Thyroid gland (tissue), 4 donors: ENCODE data around the gene IRF5. TPM values are rescaled to one million over a fixed set of nuclear protein-coding genes. Genes with fewer than 3 reads are reported as not detected.

Experiments used
- DNase-seq, 2 donors: peaks; one replicate each; pipeline ENCODE4 v3.0.0-alpha.2; 2019
- H3K27ac ChIP-seq, 3 donors: fragments of 200-600 bp; sonication (generic); 1 replicate in 2 of 3; 2 replicates in 1 of 3; pipeline ENCODE4 v1.5.1; 2016 to 2019; ENCODE audit warnings: mild to moderate bottlenecking in 1 of 3, moderate library complexity in 1 of 3
- H3K27me3 ChIP-seq: fragments of 200-600 bp; sonication (generic); one replicate; pipeline ENCODE4 v1.5.1; 2019
- H3K36me3 ChIP-seq, 2 donors: fragments of 200-600 bp; sonication (generic); one replicate each; pipeline ENCODE4 v1.5.1; 2016 to 2019
- H3K4me1 ChIP-seq, 2 donors: fragments of 200-600 bp; sonication (generic); one replicate each; pipeline ENCODE4 v1.5.1; 2017 to 2019
- H3K4me3 ChIP-seq, 3 donors: fragments of 200-600 bp; sonication (generic); replicated peaks in 1 of 3; 1 replicate in 2 of 3; 2 replicates in 1 of 3; pipeline ENCODE4 v1.5.1; 2016; ENCODE audit warnings: mild to moderate bottlenecking in 1 of 3
- H3K9me3 ChIP-seq: fragments of 200-600 bp; sonication (generic); one replicate; pipeline ENCODE4 v1.5.1; 2017
- POLR2A ChIP-seq, 2 donors: fragments of 450-650 bp; IDR thresholded peaks; one replicate each; pipeline ENCODE4 v1.6.1; 2017; ENCODE audit warnings: antibody characterized with exemption in 2 of 2, mild to moderate bottlenecking in 2 of 2, moderate library complexity in 1 of 2
- WGBS, 2 donors: methylation state at CpG; one replicate each; pipeline ENCODE4 v1.1.5; 2017; 5-methylcytosine and 5-hydroxymethylcytosine counted together
- intact Hi-C: fragments of 100-400 bp; cut with DNase I; formaldehyde crosslinking; loops from one replicate; pipeline ENCODE4 v1.15.1; 2023
- total RNA-seq, 4 donors: library from RNA; depleted of rRNA; stranded (reverse); fragments of >200 nt; gene quantifications; one replicate each; pipeline ENCODE4 v1.2.3, GENCODE V29; 2016
- TF ChIP-seq, protein P1 (sequence below), 6 experiments: fragments of 200-600 bp in 3 of 6; fragments of 450-650 bp in 3 of 6; sonication (generic) in 3 of 6; IDR thresholded peaks; one replicate each; pipeline ENCODE4 v1.5.1; 2016 to 2019; ENCODE audit warnings: antibody characterized with exemption in 6 of 6, mild to moderate bottlenecking in 2 of 6, inconsistent platforms in 1 of 6, moderate library complexity in 1 of 6

IRF5 gene
- total RNA-seq, 4 donors from 2014 or later = 3.7 to 6.0 (median 4.9) TPM

- Histone ChIP-seq H3K36me3 (no peaks in the 10 kb centered on the region), H3K4me3 (no peak overlapping the region), H3K4me1 (peaks cover 6 to 18% of the 10 kb centered on the region in 2 donors), H3K27ac (no peak overlapping the region), H3K27me3 (peaks cover 12% of the 10 kb centered on the region), H3K9me3 (no peaks in the 10 kb centered on the region)
- intact Hi-C loops = no loop called here
- no peak for DNase-seq
- 3 to 15% methylated on average over 22 to 27 of the region's 34 CpGs for WGBS, 2 donors
- TF ChIP-seq POLR2A (IDR thresholded peaks at IDR 0.05) = no peak
- TF ChIP-seq, protein P1, sequence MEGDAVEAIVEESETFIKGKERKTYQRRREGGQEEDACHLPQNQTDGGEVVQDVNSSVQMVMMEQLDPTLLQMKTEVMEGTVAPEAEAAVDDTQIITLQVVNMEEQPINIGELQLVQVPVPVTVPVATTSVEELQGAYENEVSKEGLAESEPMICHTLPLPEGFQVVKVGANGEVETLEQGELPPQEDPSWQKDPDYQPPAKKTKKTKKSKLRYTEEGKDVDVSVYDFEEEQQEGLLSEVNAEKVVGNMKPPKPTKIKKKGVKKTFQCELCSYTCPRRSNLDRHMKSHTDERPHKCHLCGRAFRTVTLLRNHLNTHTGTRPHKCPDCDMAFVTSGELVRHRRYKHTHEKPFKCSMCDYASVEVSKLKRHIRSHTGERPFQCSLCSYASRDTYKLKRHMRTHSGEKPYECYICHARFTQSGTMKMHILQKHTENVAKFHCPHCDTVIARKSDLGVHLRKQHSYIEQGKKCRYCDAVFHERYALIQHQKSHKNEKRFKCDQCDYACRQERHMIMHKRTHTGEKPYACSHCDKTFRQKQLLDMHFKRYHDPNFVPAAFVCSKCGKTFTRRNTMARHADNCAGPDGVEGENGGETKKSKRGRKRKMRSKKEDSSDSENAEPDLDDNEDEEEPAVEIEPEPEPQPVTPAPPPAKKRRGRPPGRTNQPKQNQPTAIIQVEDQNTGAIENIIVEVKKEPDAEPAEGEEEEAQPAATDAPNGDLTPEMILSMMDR (IDR thresholded peaks at IDR 0.05) = no peak
These were observed 22.4 kb upstream of the IRF5 start for GRCh38 chr7:128915271-128915819.

DNA sequence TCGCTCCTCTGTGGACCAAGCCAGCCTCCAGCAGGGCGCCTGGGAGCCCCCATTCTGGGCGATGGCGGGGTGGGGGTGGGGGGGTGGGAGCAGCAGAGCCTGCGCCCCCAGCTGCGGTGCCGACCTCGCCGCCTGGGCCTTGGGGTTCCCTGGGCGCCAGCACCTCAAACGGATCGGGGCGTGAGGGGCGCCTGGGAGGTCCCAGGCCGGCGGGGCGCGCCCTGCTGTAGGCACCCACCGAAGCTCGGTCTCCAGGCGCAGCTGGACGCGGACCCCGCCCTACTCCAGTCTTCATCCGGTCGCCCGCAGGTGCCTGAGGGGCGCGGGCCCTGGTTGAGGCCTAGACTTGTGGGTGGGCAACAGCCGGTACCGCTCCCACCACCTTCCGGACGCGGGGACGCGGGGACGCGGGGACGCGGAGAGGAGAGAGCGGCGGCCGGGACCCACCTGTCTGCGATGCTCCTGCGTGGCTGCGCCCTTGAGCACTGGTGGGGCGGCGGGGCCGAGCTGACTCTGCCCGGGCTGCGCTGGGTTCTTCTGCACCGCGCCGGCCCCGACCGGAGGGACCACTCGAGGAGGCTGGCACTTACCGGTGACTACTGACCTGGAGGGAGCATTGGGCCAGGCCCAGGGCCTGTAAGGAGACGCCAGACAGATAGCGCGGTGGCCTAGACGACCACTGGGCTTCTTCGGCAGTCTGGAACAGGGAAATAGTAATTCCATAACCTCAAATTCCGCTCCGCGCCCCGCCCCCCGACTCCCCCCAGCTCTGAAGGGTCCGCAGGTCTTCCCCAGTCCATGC, 21.7 kb upstream of the IRF5 start:
- WGBS, 2 donors = 48 to 69% methylated on average over 10 to 17 of the region's 69 CpGs
- TF ChIP-seq, protein P1 (IDR thresholded peaks at IDR 0.05) = no peak
- no peak for TF ChIP-seq POLR2A (IDR thresholded peaks at IDR 0.05)
- intact Hi-C loops = no loop called here
- peaks cover 11% of the 10 kb centered on the region for H3K27me3 ChIP-seq
- H3K4me1 ChIP-seq = peaks cover 6 to 13% of the 10 kb centered on the region in 2 donors
- no peak overlapping the region for H3K4me3 ChIP-seq
- no peak for DNase-seq
- H3K36me3 ChIP-seq = no peaks in the 10 kb centered on the region
- no peaks in the 10 kb centered on the region for H3K9me3 ChIP-seq
- H3K27ac ChIP-seq = no peak overlapping the region

- Histone ChIP-seq H3K9me3 (no peaks in the 10 kb centered on the region), H3K4me1 (peaks cover 6 to 13% of the 10 kb centered on the region in 2 donors), H3K4me3 (no peak overlapping the region), H3K27ac (no peak overlapping the region), H3K27me3 (peaks cover 11% of the 10 kb centered on the region), H3K36me3 (no peaks in the 10 kb centered on the region)
- WGBS, 2 donors = 88 to 95% methylated on average over 7 of the region's 7 CpGs
- no peak for DNase-seq
- intact Hi-C loops = no loop called here
- TF ChIP-seq POLR2A (IDR thresholded peaks at IDR 0.05) = no peak
- TF ChIP-seq, protein P1 (IDR thresholded peaks at IDR 0.05) = no peak
These were observed 21.1 kb upstream of the IRF5 start for GRCh38 chr7:128916643-128916915.

GRCh38 chr7:128917122-128917521, 20.6 kb upstream of the IRF5 start:
- H3K27me3 ChIP-seq = peaks cover 11% of the 10 kb centered on the region
- no peak overlapping the region for H3K27ac ChIP-seq
- intact Hi-C loops = no loop called here
- H3K4me3 ChIP-seq = no peak overlapping the region
- no peaks in the 10 kb centered on the region for H3K36me3 ChIP-seq
- TF ChIP-seq, protein P1 (IDR thresholded peaks at IDR 0.05) = no peak
- TF ChIP-seq POLR2A (IDR thresholded peaks at IDR 0.05) = no peak
- H3K9me3 ChIP-seq = no peaks in the 10 kb centered on the region
- DNase-seq = no peak
- peaks cover 6 to 13% of the 10 kb centered on the region in 2 donors for H3K4me1 ChIP-seq
- no CpG with 5 or more reads among the region's 2 CpGs for WGBS, 2 donors

DNA sequence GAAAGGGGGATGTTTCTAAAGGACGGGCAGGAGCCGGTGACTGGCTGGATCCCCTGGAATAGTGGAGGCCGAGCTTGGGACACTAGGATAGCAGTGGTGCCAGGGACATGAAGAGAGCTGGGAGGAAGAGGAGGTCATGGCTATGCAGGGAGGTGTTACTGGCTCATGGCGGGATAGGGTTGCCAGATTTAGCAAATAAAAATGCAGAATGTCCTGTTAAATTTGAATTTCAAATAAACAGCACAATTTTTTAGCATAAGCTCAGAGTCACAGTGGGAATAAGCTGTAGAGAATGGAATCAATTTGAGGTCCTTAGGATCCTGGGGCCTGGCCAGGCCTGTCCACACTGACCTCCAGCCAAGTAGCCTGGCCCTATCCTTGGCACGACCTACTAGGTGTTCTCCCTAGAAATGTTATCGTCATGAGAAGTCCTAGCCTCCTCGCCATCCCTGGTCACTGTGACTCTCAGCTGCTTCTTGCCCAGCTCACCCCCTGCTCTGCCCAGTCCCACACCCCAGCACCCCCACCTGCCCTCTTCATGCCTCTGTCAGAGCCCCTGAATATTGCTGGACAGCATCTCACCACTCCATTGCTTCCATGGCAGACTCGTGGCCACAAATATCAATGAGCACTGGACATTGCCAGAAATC, 19.6 kb upstream of the IRF5 start:
- Histone ChIP-seq H3K9me3 (no peaks in the 10 kb centered on the region), H3K27me3 (peaks cover 11% of the 10 kb centered on the region), H3K4me3 (no peak overlapping the region), H3K36me3 (no peaks in the 10 kb centered on the region), H3K27ac (no peak overlapping the region), H3K4me1 (peaks cover 6 to 13% of the 10 kb centered on the region in 2 donors)
- TF ChIP-seq, protein P1 (IDR thresholded peaks at IDR 0.05) = no peak
- TF ChIP-seq POLR2A (IDR thresholded peaks at IDR 0.05) = no peak
- intact Hi-C loops = no loop called here
- no peak for DNase-seq
- 85 to 89% methylated on average over 8 of the region's 8 CpGs for WGBS, 2 donors
